Lower lobe of right lung (tissue), 2 donors: Measurements from ENCODE around the gene CCDC127. TPM values are rescaled to one million over a fixed set of nuclear protein-coding genes. Genes with fewer than 3 reads are reported as not detected.
A peak's percentile ranks its signal among the peaks of the same experiment; 100 is the strongest.

Source experiments
- ATAC-seq, 2 donors: fragments of 200-7000 bp; cut with Tn5 transposase; one replicate each; pipeline ENCODE4 v1.9.1; 2020 to 2022; ENCODE audit warnings: mild to moderate bottlenecking in 2 of 2, moderate library complexity in 2 of 2
- DNase-seq: peaks from one replicate; pipeline ENCODE4 v3.0.0-alpha.2; 2020
- H3K27ac ChIP-seq: fragments of 200-600 bp; one replicate; pipeline ENCODE4 v1.8.0; 2022
- H3K27me3 ChIP-seq: fragments of 200-600 bp; one replicate; pipeline ENCODE4 v1.8.0; 2022; ENCODE audit warnings: low read depth
- H3K36me3 ChIP-seq: fragments of 200-600 bp; one replicate; pipeline ENCODE4 v1.8.0; 2022; ENCODE audit warnings: mild to moderate bottlenecking
- H3K4me1 ChIP-seq: fragments of 200-600 bp; one replicate; pipeline ENCODE4 v1.8.0; 2022
- H3K4me3 ChIP-seq: fragments of 200-600 bp; one replicate; pipeline ENCODE4 v1.8.0; 2022; ENCODE audit warnings: mild to moderate bottlenecking
- H3K9me3 ChIP-seq: fragments of 200-600 bp; one replicate; pipeline ENCODE4 v1.8.0; 2022
- intact Hi-C: fragments of 100-400 bp; cut with DNase I; formaldehyde crosslinking; loops from one replicate; pipeline ENCODE4 v1.11.0; 2022
- total RNA-seq: library from RNA; stranded (reverse); fragmentation: NEBNext Ultra II Directional; extraction: Animal tissue kit (Norgen Biotek cat#: 25700); gene quantifications from one replicate; pipeline ENCODE4 v1.2.1, GENCODE V29; 2021
- TF ChIP-seq, protein P1 (sequence below): fragments of 200-600 bp; IDR thresholded peaks from one replicate; pipeline ENCODE4 v1.8.0; 2022; ENCODE audit warnings: antibody characterized with exemption, mild to moderate bottlenecking
- donor health status: DM: no; HTN: yes; CAD: no; lungs with severe emphysema.

Gene CCDC127
- total RNA-seq, 1 donor from 2014 or later: 4.9 TPM

- Histone ChIP-seq H3K36me3 (no peaks in the 10 kb centered on the region), H3K4me3 (no peak overlapping the region), H3K4me1 (peaks cover 2% of the 10 kb centered on the region), H3K9me3 (no peaks in the 10 kb centered on the region), H3K27ac (no peak overlapping the region), H3K27me3 (no peaks in the 10 kb centered on the region)
- TF ChIP-seq, protein P1, sequence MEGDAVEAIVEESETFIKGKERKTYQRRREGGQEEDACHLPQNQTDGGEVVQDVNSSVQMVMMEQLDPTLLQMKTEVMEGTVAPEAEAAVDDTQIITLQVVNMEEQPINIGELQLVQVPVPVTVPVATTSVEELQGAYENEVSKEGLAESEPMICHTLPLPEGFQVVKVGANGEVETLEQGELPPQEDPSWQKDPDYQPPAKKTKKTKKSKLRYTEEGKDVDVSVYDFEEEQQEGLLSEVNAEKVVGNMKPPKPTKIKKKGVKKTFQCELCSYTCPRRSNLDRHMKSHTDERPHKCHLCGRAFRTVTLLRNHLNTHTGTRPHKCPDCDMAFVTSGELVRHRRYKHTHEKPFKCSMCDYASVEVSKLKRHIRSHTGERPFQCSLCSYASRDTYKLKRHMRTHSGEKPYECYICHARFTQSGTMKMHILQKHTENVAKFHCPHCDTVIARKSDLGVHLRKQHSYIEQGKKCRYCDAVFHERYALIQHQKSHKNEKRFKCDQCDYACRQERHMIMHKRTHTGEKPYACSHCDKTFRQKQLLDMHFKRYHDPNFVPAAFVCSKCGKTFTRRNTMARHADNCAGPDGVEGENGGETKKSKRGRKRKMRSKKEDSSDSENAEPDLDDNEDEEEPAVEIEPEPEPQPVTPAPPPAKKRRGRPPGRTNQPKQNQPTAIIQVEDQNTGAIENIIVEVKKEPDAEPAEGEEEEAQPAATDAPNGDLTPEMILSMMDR: no peak
- ATAC-seq (no peak), DNase-seq (no peak)
- intact Hi-C loops: no loop called here
Observed at GRCh38 chr5:174876-175465, 43.0 kb downstream of the CCDC127 start.

DNA sequence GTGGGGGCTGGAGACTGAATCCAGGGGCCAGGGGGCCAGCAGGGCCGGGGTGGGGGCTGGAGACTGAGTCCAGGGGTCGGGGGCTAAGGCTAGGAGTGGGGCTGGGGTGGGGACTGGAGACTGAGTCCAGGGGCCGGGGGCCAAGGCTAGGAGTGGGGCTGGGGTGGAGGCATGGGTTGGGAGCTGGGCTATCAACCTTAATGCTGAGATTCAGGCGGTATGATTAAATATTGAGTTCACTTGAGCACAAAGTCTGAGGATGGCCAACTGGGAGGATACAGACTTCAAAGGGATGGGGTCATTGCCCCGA is 43.7 kb downstream of the CCDC127 start:
- H3K4me3 ChIP-seq: no peak overlapping the region
- TF ChIP-seq, protein P1: no peak
- H3K4me1 ChIP-seq: peaks cover 9% of the 10 kb centered on the region
- H3K27me3 ChIP-seq: no peaks in the 10 kb centered on the region
- ATAC-seq (no peak), DNase-seq (no peak)
- no peaks in the 10 kb centered on the region for H3K36me3 ChIP-seq
- H3K9me3 ChIP-seq: no peaks in the 10 kb centered on the region
- intact Hi-C loops: no loop called here
- H3K27ac ChIP-seq: no peak overlapping the region

GRCh38 chr5:173392-174290 is 44.3 kb downstream of the CCDC127 start:
- H3K27me3 ChIP-seq: no peaks in the 10 kb centered on the region
- no peak for ATAC-seq
- no peak overlapping the region for H3K4me3 ChIP-seq
- no peak overlapping the region for H3K27ac ChIP-seq
- peak; percentile 18 for DNase-seq
- no peaks in the 10 kb centered on the region for H3K36me3 ChIP-seq
- intact Hi-C loops: no loop called here
- H3K9me3 ChIP-seq: no peaks in the 10 kb centered on the region
- H3K4me1 ChIP-seq: peaks cover 14% of the 10 kb centered on the region
- TF ChIP-seq, protein P1: no peak

DNA sequence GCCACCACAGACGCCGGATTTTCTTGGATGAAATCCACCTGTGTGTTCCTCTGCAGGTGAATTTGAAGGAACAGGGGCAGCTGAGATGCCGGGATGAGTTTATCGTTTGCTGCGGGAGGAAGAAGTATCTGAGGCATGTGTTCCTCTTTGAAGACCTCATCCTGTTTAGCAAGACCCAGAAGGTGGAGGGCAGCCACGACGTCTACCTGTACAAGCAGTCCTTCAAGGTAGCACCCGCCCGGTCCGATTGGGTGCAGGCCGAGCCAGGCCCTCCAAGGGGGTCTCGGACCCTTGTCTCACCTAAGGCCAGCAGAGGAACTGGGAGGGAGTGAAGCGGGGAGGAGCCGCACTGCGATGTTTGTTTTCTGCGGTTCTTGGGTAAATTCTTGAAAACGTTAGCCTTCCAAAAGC is 45.1 kb downstream of the CCDC127 start:
- no peaks in the 10 kb centered on the region for H3K36me3 ChIP-seq
- ATAC-seq (no peak), DNase-seq (no peak)
- H3K27me3 ChIP-seq: no peaks in the 10 kb centered on the region
- no peak overlapping the region for H3K27ac ChIP-seq
- no peaks in the 10 kb centered on the region for H3K9me3 ChIP-seq
- no peak overlapping the region for H3K4me3 ChIP-seq
- TF ChIP-seq, protein P1: no peak
- peaks cover 14% of the 10 kb centered on the region for H3K4me1 ChIP-seq
- intact Hi-C loops: no loop called here

- ATAC-seq (no peak), DNase-seq (no peak)
- H3K27me3 ChIP-seq: no peaks in the 10 kb centered on the region
- TF ChIP-seq, protein P1: no peak
- H3K4me1 ChIP-seq: peaks cover 14% of the 10 kb centered on the region
- no peak overlapping the region for H3K27ac ChIP-seq
- H3K9me3 ChIP-seq: no peaks in the 10 kb centered on the region
- no peaks in the 10 kb centered on the region for H3K36me3 ChIP-seq
- intact Hi-C loops: no loop called here
- no peak overlapping the region for H3K4me3 ChIP-seq
Observed at GRCh38 chr5:172421-172820, 45.5 kb downstream of the CCDC127 start.
